GM18951 (cell line): Measurements from ENCODE around the gene VKORC1.
"Not testable (repeated sequence)": the region's sequence is repeated elsewhere in the genome, so short reads cannot be mapped to it uniquely, and the experiment has no call there.

ENCODE experiments used
- POLR2A ChIP-seq: IDR thresholded peaks from 4 replicates; pipeline ENCODE4 v1.6.1; 2011; ENCODE audit warnings: mild to moderate bottlenecking; ENCODE audit not compliant: insufficient read length, insufficient read depth; ENCODE audit errors: extremely low read depth
- in situ Hi-C: fragments of 300-500 bp; cut with MboI; formaldehyde crosslinking; loops from one replicate; pipeline ENCODE4 v1.12.0; 2022; ENCODE audit warnings: low sequenced_read_pairs, mixed read lengths, inconsistent platforms; ENCODE audit not compliant: unreplicated experiment

VKORC1 gene

GRCh38 chr16:31107465-31107867 lies 12.9 kb upstream of the VKORC1 start:
- no peak for TF ChIP-seq POLR2A
- in situ Hi-C loops = no loop called here

- in situ Hi-C loops = no loop called here
- TF ChIP-seq POLR2A = no peak
Observed at GRCh38 chr16:31106509-31107464, 12.2 kb upstream of the VKORC1 start.

- in situ Hi-C loops = no loop called here
Observed at GRCh38 chr16:31105677-31106213, 11.1 kb upstream of the VKORC1 start.

GRCh38 chr16:31100876-31101641 lies 6.5 kb upstream of the VKORC1 start:
- in situ Hi-C loops = not testable (repeated sequence)

More at GRCh38 chr16:31105677-31106213, 11.1 kb upstream of the VKORC1 start:
- TF ChIP-seq POLR2A = peak; percentile 33

GRCh38 chr16:31099860-31100638 lies 5.5 kb upstream of the VKORC1 start:
- TF ChIP-seq POLR2A = no peak
- in situ Hi-C loops = no loop called here

- in situ Hi-C loops = no loop called here
- no peak for TF ChIP-seq POLR2A
Observed at GRCh38 chr16:31094088-31094423, 541 bp downstream of the VKORC1 start.

- in situ Hi-C loops = no loop called here
- no peak for TF ChIP-seq POLR2A
Observed at GRCh38 chr16:31093132-31093703, 1.4 kb downstream of the VKORC1 start.

- in situ Hi-C loops = no loop called here
- no peak for TF ChIP-seq POLR2A
Observed at GRCh38 chr16:31092330-31092729, 2.3 kb downstream of the VKORC1 start.

- TF ChIP-seq POLR2A = no peak
- in situ Hi-C loops = no loop called here
Observed at GRCh38 chr16:31090540-31090939, 4.1 kb downstream of the VKORC1 start.

GRCh38 chr16:31089199-31089598 lies 5.4 kb downstream of the VKORC1 start:
- no peak for TF ChIP-seq POLR2A
- in situ Hi-C loops = no loop called here

GRCh38 chr16:31088459-31089183 lies 6.0 kb downstream of the VKORC1 start, which contains the start of gene PRSS53:
Gene PRSS53 (minus strand): TSS chr16:31088943. CDS start chr16:31088809, 134 bp downstream.
- TF ChIP-seq POLR2A = no peak
- in situ Hi-C loops = no loop called here

- in situ Hi-C loops = no loop called here
- no peak for TF ChIP-seq POLR2A
Observed at GRCh38 chr16:31087971-31088370, 6.6 kb downstream of the VKORC1 start.
